ENCODE results near the gene TMEM140.

TMEM140 gene

GRCh38 chr7:135147899-135148721 is at the start of gene TMEM140:
Gene TMEM140, plus strand, starts transcription at chr7:135148072. Its CDS starts 16,370 bp downstream, at chr7:135164442.
- Histone ChIP-seq H3K9me3 (ENCODE audit: insufficient read depth, low read length, severe bottlenecking) (no peaks in the 10 kb centered on the region), H3K4me1 (ENCODE audit: insufficient read depth, low read length) (peaks cover 26% of the 10 kb centered on the region), H3K4me3 (ENCODE audit: low read depth in 1 of 2, low read length in 2 of 2) (peak within 1 kb of the TSS; percentile 1 to 55; a peak in 3 of 4 replicates), H2AFZ (ENCODE audit: low read depth, low read length) (peak within 1 kb of the TSS; percentile 80), H3K79me2 (ENCODE audit: insufficient read depth, low read length) (no peaks in the 10 kb centered on the region), H3K27ac (ENCODE audit: low read length) (peak within 1 kb of the TSS; percentile 61), H3K9ac (ENCODE audit: low read depth, low read length) (peak within 1 kb of the TSS; percentile 44), H3K36me3 (ENCODE audit: insufficient read depth, low read length) (no peaks in the 10 kb centered on the region), H4K20me1 (ENCODE audit: insufficient read depth, low read length) (no peaks in the 10 kb centered on the region), H3K27me3 (ENCODE audit: insufficient read depth, low read length, poor library complexity) (no peaks in the 10 kb centered on the region), H3K4me2 (ENCODE audit: insufficient read depth, low read length) (peak within 1 kb of the TSS; percentile 65)
- ATAC-seq (ENCODE audit: insufficient read depth, low read depth) (peak; percentile 89), DNase-seq (peak; percentile 61)
- TF ChIP-seq, protein P1, sequence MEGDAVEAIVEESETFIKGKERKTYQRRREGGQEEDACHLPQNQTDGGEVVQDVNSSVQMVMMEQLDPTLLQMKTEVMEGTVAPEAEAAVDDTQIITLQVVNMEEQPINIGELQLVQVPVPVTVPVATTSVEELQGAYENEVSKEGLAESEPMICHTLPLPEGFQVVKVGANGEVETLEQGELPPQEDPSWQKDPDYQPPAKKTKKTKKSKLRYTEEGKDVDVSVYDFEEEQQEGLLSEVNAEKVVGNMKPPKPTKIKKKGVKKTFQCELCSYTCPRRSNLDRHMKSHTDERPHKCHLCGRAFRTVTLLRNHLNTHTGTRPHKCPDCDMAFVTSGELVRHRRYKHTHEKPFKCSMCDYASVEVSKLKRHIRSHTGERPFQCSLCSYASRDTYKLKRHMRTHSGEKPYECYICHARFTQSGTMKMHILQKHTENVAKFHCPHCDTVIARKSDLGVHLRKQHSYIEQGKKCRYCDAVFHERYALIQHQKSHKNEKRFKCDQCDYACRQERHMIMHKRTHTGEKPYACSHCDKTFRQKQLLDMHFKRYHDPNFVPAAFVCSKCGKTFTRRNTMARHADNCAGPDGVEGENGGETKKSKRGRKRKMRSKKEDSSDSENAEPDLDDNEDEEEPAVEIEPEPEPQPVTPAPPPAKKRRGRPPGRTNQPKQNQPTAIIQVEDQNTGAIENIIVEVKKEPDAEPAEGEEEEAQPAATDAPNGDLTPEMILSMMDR (IDR thresholded peaks at IDR 0.05; ENCODE audit: borderline replicate concordance, extremely low read depth, low read length, poor library complexity, severe bottlenecking) = peak; percentile 14
- TF ChIP-seq EZH2 (IDR thresholded peaks at IDR 0.05; ENCODE audit: borderline replicate concordance, low read depth, low read length, severe bottlenecking) = no peak

DNA sequence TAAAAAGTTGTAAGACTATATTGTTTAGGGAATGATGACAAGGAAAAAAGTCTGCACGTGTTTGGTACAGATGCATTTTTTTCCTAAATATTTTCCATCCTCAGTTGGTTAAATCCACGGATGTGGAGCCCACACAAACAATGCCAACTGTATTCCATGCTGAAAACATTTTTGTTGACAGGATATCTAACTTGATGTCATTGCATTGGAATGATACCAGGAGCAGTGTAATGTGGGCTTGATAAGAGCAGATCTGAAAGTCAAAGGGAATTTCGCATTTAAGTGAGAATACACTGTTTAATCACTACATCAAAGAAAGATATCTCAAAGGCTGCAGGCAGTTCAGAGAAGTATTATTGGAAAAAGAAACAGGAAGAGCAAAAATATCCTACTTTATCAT is 49.5 kb upstream of the TMEM140 start:
- H2AFZ ChIP-seq (ENCODE audit: low read depth, low read length) = no peak overlapping the region
- H3K4me3 ChIP-seq (ENCODE audit: low read depth in 1 of 2, low read length in 2 of 2) = no peak overlapping the region
- no peaks in the 10 kb centered on the region for H4K20me1 ChIP-seq (ENCODE audit: insufficient read depth, low read length)
- H3K36me3 ChIP-seq (ENCODE audit: insufficient read depth, low read length) = no peaks in the 10 kb centered on the region
- no peaks in the 10 kb centered on the region for H3K9me3 ChIP-seq (ENCODE audit: insufficient read depth, low read length, severe bottlenecking)
- ATAC-seq (ENCODE audit: insufficient read depth, low read depth) (no peak), DNase-seq (no peak)
- no peak overlapping the region for H3K27ac ChIP-seq (ENCODE audit: low read length)
- H3K9ac ChIP-seq (ENCODE audit: low read depth, low read length) = no peak overlapping the region
- H3K4me1 ChIP-seq (ENCODE audit: insufficient read depth, low read length) = no peaks in the 10 kb centered on the region
- no peaks in the 10 kb centered on the region for H3K27me3 ChIP-seq (ENCODE audit: insufficient read depth, low read length, poor library complexity)
- no peak overlapping the region for H3K4me2 ChIP-seq (ENCODE audit: insufficient read depth, low read length)
- no peaks in the 10 kb centered on the region for H3K79me2 ChIP-seq (ENCODE audit: insufficient read depth, low read length)
- no peak for TF ChIP-seq EZH2 (IDR thresholded peaks at IDR 0.05; ENCODE audit: borderline replicate concordance, low read depth, low read length, severe bottlenecking)

DNA sequence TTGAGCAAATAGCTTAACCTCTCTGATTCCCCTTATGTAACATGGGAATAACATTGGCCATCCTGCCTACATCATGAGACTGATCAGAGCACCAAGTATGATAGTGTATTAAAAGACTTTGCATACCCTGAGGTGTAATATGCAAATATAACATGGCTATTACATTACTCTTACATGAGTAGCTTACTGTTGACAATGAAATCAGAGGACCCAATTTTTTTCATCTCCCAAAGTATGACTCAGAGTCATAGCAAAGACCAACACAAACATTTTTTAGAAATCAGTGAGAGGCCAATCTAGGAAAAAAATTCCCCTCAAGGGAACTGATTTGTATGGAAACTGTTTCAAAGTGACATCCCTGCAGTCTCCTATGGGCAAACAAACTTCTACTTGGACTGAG is 47.0 kb upstream of the TMEM140 start:
- H3K79me2 ChIP-seq (ENCODE audit: insufficient read depth, low read length) = no peaks in the 10 kb centered on the region
- H3K4me2 ChIP-seq (ENCODE audit: insufficient read depth, low read length) = no peak overlapping the region
- H3K9me3 ChIP-seq (ENCODE audit: insufficient read depth, low read length, severe bottlenecking) = no peaks in the 10 kb centered on the region
- DNase-seq = no peak
- H3K27me3 ChIP-seq (ENCODE audit: insufficient read depth, low read length, poor library complexity) = no peaks in the 10 kb centered on the region
- no peaks in the 10 kb centered on the region for H3K36me3 ChIP-seq (ENCODE audit: insufficient read depth, low read length)
- no peak for ATAC-seq (ENCODE audit: insufficient read depth, low read depth)
- TF ChIP-seq EZH2 (IDR thresholded peaks at IDR 0.05; ENCODE audit: borderline replicate concordance, low read depth, low read length, severe bottlenecking) = no peak
- TF ChIP-seq, protein P1 (IDR thresholded peaks at IDR 0.05; ENCODE audit: borderline replicate concordance, extremely low read depth, low read length, poor library complexity, severe bottlenecking) = no peak
- H3K27ac ChIP-seq (ENCODE audit: low read length) = no peak overlapping the region
- no peaks in the 10 kb centered on the region for H4K20me1 ChIP-seq (ENCODE audit: insufficient read depth, low read length)
- H3K9ac ChIP-seq (ENCODE audit: low read depth, low read length) = no peak overlapping the region
- no peaks in the 10 kb centered on the region for H3K4me1 ChIP-seq (ENCODE audit: insufficient read depth, low read length)
- H2AFZ ChIP-seq (ENCODE audit: low read depth, low read length) = no peak overlapping the region
- no peak overlapping the region for H3K4me3 ChIP-seq (ENCODE audit: low read depth in 1 of 2, low read length in 2 of 2)

- Histone ChIP-seq H3K27ac (ENCODE audit: low read length) (no peak overlapping the region), H4K20me1 (ENCODE audit: insufficient read depth, low read length) (no peaks in the 10 kb centered on the region), H3K36me3 (ENCODE audit: insufficient read depth, low read length) (no peaks in the 10 kb centered on the region), H3K9ac (ENCODE audit: low read depth, low read length) (no peak overlapping the region), H3K4me2 (ENCODE audit: insufficient read depth, low read length) (no peak overlapping the region), H3K79me2 (ENCODE audit: insufficient read depth, low read length) (no peaks in the 10 kb centered on the region), H3K4me3 (ENCODE audit: low read depth in 1 of 2, low read length in 2 of 2) (no peak overlapping the region), H3K4me1 (ENCODE audit: insufficient read depth, low read length) (no peaks in the 10 kb centered on the region), H2AFZ (ENCODE audit: low read depth, low read length) (no peak overlapping the region), H3K9me3 (ENCODE audit: insufficient read depth, low read length, severe bottlenecking) (no peaks in the 10 kb centered on the region), H3K27me3 (ENCODE audit: insufficient read depth, low read length, poor library complexity) (no peaks in the 10 kb centered on the region)
- TF ChIP-seq, protein P1 (IDR thresholded peaks at IDR 0.05; ENCODE audit: borderline replicate concordance, extremely low read depth, low read length, poor library complexity, severe bottlenecking) = no peak
- no peak for TF ChIP-seq EZH2 (IDR thresholded peaks at IDR 0.05; ENCODE audit: borderline replicate concordance, low read depth, low read length, severe bottlenecking)
- ATAC-seq (ENCODE audit: insufficient read depth, low read depth) = no peak
- DNase-seq = no peak
Measured at GRCh38 chr7:135102372-135102771, 45.5 kb upstream of the TMEM140 start.
